ENCODE data around the gene GGA3. TPM values are rescaled to one million over a fixed set of nuclear protein-coding genes. Genes with fewer than 3 reads are reported as not detected.
A peak's percentile ranks its signal among the peaks of the same experiment; 100 is the strongest.

Gene GGA3
- total and polyA plus RNA-seq, 10 of the 15 experiments (the other 5 are each of a cell fraction or from before 2014, with no cell fraction given), result 7.0 to 57.5 (median 34.0) TPM

DNA sequence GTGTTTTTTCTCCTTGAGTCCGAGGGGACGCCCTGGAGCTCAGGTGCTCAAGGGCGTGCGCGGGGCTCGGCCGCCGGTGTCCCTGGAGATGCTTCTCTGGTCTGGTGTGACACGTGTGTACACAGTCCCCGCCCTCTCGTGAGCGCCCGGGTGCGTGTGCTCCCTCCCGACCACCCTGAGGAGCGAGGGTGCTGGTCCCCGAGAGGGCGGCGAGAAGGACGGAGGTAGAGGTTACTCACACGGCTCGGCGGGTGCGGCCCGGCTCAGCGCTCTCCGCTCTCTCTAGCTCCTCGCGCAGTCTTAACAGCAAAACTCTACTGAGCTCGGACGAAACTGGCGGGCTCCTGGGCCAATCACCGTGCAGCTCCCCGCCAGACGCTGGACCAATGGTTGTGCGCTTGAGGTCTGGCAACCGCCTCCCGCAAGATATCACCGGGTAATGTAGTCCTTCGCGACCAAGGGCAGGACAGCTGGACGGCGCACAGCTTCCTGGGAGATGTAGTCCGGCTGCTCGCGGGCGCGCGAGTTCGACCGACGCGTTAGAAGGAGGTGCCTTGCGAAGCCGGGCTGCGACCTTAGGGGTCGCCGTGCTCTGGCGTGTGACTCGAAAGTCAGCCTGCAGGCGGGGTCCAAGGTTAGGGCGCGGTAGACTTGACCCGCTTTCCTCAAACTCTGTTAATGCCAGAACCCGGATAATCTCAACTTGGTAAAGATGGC, 27.9 kb upstream of the GGA3 start, which contains the start of gene SLC25A19 (continued):
- TF ChIP-seq SIX5 (IDR thresholded peaks at IDR 0.05; ENCODE audit: low read depth, low read length, severe bottlenecking) (peak; percentile 95), ZNF384 (IDR thresholded peaks at IDR 0.05; ENCODE audit: borderline replicate concordance, low read depth, low read length) (no peak), ETV6 (conservative IDR thresholded peaks at IDR 0.05 in 1 of 2, IDR thresholded peaks at IDR 0.05 in 1 of 2; ENCODE audit: borderline replicate concordance in 1 of 2, low read depth in 1 of 2) (no peak)

DNA sequence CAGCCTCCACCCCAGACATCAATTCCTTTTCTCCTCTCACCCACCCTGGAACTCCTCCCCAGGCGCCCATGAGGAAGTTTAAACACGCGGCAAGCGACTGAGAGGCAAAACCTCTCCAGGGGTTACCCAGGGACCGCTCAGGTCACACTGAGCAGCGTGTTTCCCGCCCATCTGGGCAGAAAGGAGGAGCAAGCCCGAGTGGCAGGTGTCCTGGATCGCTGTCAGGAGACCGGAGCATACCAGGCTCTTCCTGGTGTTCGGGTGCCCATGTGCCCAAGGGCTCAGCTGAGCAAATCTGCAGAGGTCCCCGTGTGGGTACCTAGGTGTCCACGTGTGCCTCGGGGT, 27.3 kb upstream of the GGA3 start:
- H3K9ac ChIP-seq (ENCODE audit: control insufficient read depth, insufficient read depth, low read length), result peak overlapping the region; percentile 66
- no peaks in the 10 kb centered on the region; the same call in 1 of the 2 replicates for H4K20me1 ChIP-seq (ENCODE audit: control insufficient read depth, insufficient read depth)
- ChIA-PET CTCF (interaction anchor here (0.7 to 4.6 kb wide), 45 partner anchors 10 to 344 kb away, joined by 3 to 65 read pairs (median 5); partner anchors contain the start of genes GGA3, GRB2, MIF4GD and MRPS7), POLR2A (interaction anchor here (0.6 to 2.9 kb wide), 30 partner anchors 9 to 227 kb away, joined by 3 to 30 read pairs (median 4); partner anchors contain the start of genes GGA3, GRB2, MIF4GD and MRPS7), SMC1A (ENCODE audit: uncharacterized antibody, unreplicated experiment) (interaction anchor here (0.8 to 5.2 kb wide), 29 partner anchors 9 to 229 kb away, joined by 3 to 86 read pairs (median 6); partner anchors contain the start of genes GGA3, GRB2, MIF4GD and MRPS7), RAD21 (ENCODE audit: unreplicated experiment) (interaction anchor here (0.6 to 13.2 kb wide), 46 partner anchors 10 to 458 kb away, joined by 3 to 364 read pairs (median 4); partner anchors contain the start of genes GGA3, GRB2, LLGL2 and MIF4GD)
- in situ Hi-C loops (cut with MboI) (no loop called here), intact Hi-C loops (cut with micrococcal nuclease; ENCODE audit: unreplicated experiment) (loop anchor here (1.0 to 5.0 kb wide), 2 partner anchors 9 to 34 kb away; no protein-coding TSS in a partner anchor)
- H3K36me3 ChIP-seq (ENCODE audit: control insufficient read depth in 2 of 2, insufficient read depth in 2 of 2, low read length in 1 of 2), result peaks cover 12 to 16% of the 10 kb centered on the region in 2 experiments
- H3K27ac ChIP-seq (ENCODE audit: control insufficient read depth, insufficient read depth), result peak overlapping the region; percentile 77
- BruUV-seq (replicated peaks), result no TSS peak
- ATAC-seq (peak; percentile 47), FAIRE-seq (no peak), DNase-seq (ENCODE audit: low read depth, low spot score) (no peak)
- H3K4me2 ChIP-seq (ENCODE audit: control insufficient read depth, insufficient read depth), result peak overlapping the region; percentile 89
- under 1% methylated on average over 13 of the region's 14 CpGs for WGBS (ENCODE audit: insufficient coverage, insufficient replicate concordance, low lambda C conversion rate, missing lambda C conversion rate)
- H3K27me3 ChIP-seq (replicated peaks in 1 of 2; ENCODE audit: control insufficient read depth in 2 of 2, insufficient read depth in 2 of 2, low read length in 1 of 2), result no peaks in the 10 kb centered on the region
- H3K4me1 ChIP-seq (ENCODE audit: control insufficient read depth, insufficient read depth, low read length), result peaks cover 29% of the 10 kb centered on the region
- peak overlapping the region; percentile 91 for H3K4me3 ChIP-seq
- H3K79me2 ChIP-seq (ENCODE audit: control insufficient read depth, insufficient read depth, low read length), result peaks cover 33% of the 10 kb centered on the region
- H3K9me3 ChIP-seq (replicated peaks; ENCODE audit: control insufficient read depth, insufficient read depth, low read length), result no peaks in the 10 kb centered on the region
- H2AFZ ChIP-seq (ENCODE audit: control insufficient read depth, low read depth, low read length), result peak overlapping the region; percentile 85
- TF ChIP-seq NFXL1 (IDR thresholded peaks at IDR 0.05; ENCODE audit: borderline replicate concordance) (peak; percentile 48; the same call in 1 of the 2 replicates), MTA2 (IDR thresholded peaks at IDR 0.05; ENCODE audit: low read depth) (peak; percentile 36; the same call in 1 of the 2 replicates), TCF3 (IDR thresholded peaks at IDR 0.05; ENCODE audit: borderline replicate concordance, insufficient read depth, low read depth, low read length) (no peak), RAD51 (IDR thresholded peaks at IDR 0.05) (peak; percentile 56), TCF12 (IDR thresholded peaks at IDR 0.05; ENCODE audit: low read depth, low read length) (no peak), RB1 (IDR thresholded peaks at IDR 0.05; ENCODE audit: borderline replicate concordance) (peak; percentile 76; the same call in 1 of the 2 replicates)
- TF ChIP-seq, protein P1, sequence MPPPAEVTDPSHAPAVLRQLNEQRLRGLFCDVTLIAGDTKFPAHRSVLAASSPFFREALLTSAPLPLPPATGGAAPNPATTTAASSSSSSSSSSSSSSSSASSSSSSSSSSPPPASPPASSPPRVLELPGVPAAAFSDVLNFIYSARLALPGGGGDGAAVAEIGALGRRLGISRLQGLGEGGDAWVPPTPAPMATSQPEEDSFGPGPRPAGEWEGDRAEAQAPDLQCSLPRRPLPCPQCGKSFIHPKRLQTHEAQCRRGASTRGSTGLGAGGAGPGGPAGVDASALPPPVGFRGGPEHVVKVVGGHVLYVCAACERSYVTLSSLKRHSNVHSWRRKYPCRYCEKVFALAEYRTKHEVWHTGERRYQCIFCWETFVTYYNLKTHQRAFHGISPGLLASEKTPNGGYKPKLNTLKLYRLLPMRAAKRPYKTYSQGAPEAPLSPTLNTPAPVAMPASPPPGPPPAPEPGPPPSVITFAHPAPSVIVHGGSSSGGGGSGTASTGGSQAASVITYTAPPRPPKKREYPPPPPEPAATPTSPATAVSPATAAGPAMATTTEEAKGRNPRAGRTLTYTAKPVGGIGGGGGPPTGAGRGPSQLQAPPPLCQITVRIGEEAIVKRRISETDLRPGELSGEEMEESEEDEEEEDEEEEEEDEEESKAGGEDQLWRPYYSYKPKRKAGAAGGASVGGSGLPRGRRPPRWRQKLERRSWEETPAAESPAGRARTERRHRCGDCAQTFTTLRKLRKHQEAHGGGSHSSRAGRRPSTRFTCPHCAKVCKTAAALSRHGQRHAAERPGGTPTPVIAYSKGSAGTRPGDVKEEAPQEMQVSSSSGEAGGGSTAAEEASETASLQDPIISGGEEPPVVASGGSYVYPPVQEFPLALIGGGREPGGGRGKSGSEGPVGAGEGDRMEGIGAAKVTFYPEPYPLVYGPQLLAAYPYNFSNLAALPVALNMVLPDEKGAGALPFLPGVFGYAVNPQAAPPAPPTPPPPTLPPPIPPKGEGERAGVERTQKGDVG (CRISPR knock-in tag; IDR thresholded peaks at IDR 0.05), result no peak
- TF ChIP-seq, protein P2, sequence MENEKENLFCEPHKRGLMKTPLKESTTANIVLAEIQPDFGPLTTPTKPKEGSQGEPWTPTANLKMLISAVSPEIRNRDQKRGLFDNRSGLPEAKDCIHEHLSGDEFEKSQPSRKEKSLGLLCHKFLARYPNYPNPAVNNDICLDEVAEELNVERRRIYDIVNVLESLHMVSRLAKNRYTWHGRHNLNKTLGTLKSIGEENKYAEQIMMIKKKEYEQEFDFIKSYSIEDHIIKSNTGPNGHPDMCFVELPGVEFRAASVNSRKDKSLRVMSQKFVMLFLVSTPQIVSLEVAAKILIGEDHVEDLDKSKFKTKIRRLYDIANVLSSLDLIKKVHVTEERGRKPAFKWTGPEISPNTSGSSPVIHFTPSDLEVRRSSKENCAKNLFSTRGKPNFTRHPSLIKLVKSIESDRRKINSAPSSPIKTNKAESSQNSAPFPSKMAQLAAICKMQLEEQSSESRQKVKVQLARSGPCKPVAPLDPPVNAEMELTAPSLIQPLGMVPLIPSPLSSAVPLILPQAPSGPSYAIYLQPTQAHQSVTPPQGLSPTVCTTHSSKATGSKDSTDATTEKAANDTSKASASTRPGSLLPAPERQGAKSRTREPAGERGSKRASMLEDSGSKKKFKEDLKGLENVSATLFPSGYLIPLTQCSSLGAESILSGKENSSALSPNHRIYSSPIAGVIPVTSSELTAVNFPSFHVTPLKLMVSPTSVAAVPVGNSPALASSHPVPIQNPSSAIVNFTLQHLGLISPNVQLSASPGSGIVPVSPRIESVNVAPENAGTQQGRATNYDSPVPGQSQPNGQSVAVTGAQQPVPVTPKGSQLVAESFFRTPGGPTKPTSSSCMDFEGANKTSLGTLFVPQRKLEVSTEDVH (IDR thresholded peaks at IDR 0.05; ENCODE audit: low read depth, partially characterized antibody), result no peak

Data from GM12878 (cell line).